ENCODE data around the gene NUP214.

NUP214 gene

GRCh38 chr9:131120620-131121228 is 4.7 kb upstream of the NUP214 start:
- TF ChIP-seq CTCF (IDR thresholded peaks at IDR 0.05; ENCODE audit: extremely low read depth, missing control alignments), result no peak
- no peak for DNase-seq (ENCODE audit: low spot score)

GRCh38 chr9:131121346-131121745 is 4.0 kb upstream of the NUP214 start:
- TF ChIP-seq CTCF (IDR thresholded peaks at IDR 0.05; ENCODE audit: extremely low read depth, missing control alignments), result no peak
- no peak for DNase-seq (ENCODE audit: low spot score)

- DNase-seq (ENCODE audit: low spot score), result no peak
- TF ChIP-seq CTCF (IDR thresholded peaks at IDR 0.05; ENCODE audit: extremely low read depth, missing control alignments), result no peak
Measured at GRCh38 chr9:131122158-131122557, 3.2 kb upstream of the NUP214 start.

GRCh38 chr9:131125038-131125287 is 423 bp upstream of the NUP214 start:
- DNase-seq (ENCODE audit: low spot score), result no peak
- no peak for TF ChIP-seq CTCF (IDR thresholded peaks at IDR 0.05; ENCODE audit: extremely low read depth, missing control alignments)

DNA sequence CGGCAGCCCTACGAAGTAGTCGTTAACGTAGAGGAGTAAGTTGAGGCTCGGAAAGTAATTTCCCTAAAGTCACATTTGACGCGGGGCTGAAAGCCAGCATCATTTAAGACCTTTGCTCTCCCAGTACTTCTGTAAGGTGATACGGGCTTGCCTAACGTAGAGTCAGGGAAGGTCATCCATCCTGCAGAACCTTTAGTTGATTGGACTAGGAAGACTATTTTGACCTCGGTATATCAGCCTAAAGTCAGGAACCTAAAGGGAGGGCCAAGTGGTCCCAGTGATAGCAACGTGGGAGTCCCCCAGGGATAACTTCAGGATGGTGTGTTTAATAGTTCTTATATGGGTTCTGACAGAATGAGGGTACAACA is 657 bp downstream of the NUP214 start:
- no peak for DNase-seq (ENCODE audit: low spot score)
- TF ChIP-seq CTCF (IDR thresholded peaks at IDR 0.05; ENCODE audit: extremely low read depth, missing control alignments), result no peak

GRCh38 chr9:131129183-131129582 is 3.8 kb downstream of the NUP214 start:
- TF ChIP-seq CTCF (IDR thresholded peaks at IDR 0.05; ENCODE audit: extremely low read depth, missing control alignments), result no peak

GRCh38 chr9:131138676-131139075 is 13.3 kb downstream of the NUP214 start:
- TF ChIP-seq CTCF (IDR thresholded peaks at IDR 0.05; ENCODE audit: extremely low read depth, missing control alignments), result no peak
- no peak for DNase-seq (ENCODE audit: low spot score)

More at GRCh38 chr9:131129183-131129582, 3.8 kb downstream of the NUP214 start:
- no peak for DNase-seq (ENCODE audit: low spot score)
